GM21619 (cell line): ENCODE results near the gene PMIS2.

ENCODE experiments used
- ATAC-seq: cut with Tn5 transposase; IDR thresholded peaks from one replicate; pipeline ENCODE4 v1.9.1; 2021; ENCODE audit not compliant: unreplicated experiment

Gene PMIS2

DNA sequence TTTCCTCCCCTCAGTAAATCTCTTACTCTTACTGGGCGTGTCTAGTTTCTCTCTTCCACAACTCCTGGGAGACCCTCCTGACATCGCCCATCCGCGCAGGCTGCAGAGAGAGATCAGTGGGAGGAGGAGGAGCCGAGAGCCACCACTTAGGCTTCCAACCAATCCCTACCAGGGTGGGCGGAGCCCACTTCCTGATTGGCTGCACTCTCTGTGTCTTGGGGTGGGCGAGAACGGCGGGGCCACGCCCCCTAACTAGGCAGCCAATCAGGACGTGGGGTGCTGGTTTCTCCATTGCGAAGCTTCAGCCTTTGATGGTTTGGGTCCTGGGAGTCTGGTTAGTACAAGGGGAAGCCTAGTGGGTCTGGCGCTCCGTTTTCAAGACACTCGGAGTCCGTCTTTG is at the start of gene PMIS2:
TSS of gene PMIS2 (plus strand) at position 326 of the 400 bp plus-strand sequence. CDS start 87 bp downstream, outside the sequence.
- ATAC-seq = no peak

DNA sequence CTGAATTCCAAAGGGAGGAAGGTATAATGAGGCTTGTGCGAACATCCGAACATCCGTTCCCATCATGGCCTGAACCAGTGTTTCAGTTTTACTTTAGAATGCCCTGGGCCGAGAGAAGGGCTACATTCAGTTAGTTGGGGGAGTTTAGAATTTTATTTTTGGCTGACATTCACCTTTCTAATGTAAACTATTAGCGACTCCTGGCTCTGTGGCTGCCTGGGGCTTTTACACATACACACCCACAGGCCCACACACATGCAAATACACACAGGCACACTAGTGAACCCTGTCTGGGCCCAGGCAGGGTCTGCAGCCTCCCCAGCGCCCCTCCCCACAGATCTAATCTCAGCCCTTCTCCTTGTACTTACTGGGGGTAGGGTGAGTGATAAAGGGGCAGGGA is 46.7 kb upstream of the PMIS2 start:
- no peak for ATAC-seq

DNA sequence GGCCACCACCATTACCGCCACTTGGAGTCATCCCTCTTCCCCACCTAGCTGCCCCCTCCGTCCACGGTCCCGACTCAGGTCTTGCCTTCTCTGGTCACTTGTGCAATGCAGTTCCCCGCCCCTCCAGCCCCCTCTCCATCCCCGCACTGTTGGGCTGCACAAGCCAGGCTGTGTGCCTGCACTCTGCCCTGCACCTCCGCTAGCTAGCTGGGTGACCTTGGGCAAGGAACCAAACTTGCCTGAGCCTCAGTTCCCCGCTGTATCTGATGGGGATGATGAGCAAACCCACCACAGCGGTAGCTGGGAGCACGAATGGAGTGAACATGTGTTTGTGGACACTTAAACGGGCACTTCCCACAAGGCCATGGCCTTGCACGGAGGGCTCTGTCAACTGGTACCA is 46.1 kb upstream of the PMIS2 start:
- ATAC-seq = no peak

DNA sequence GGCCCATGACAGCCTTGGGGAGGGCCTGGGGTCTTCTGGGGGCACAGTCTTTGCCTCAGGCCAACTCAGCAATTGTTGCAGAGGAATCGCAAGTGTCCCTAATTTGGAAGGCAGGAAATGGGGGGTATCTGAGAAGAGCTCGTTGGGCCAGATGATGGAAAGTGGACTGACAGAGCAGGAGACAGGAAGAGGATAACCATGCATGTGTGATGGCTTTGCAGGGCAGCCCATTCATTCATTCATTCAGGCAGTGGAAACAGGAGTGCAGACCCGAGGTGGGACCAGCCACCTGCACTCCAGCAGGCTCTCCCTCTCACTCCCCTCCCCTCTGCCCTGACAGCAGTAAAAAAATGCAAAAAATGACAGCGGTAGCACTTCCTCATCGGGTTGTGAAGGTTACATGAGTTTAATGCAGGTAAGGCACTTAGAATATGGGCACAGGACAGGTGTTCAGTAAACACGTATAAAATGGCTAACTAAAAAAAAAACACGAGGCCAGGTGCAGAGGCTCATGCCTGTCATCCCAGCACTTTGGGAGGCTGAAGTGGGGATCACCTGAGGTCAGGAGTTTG is 45.5 kb upstream of the PMIS2 start:
- ATAC-seq = no peak

GRCh38 chr19:35542209-35542608 is 43.8 kb upstream of the PMIS2 start:
- ATAC-seq = no peak

GRCh38 chr19:35543280-35544109 is 42.5 kb upstream of the PMIS2 start:
- ATAC-seq = no peak

GRCh38 chr19:35544110-35544802 is 41.7 kb upstream of the PMIS2 start:
- ATAC-seq = no peak

- ATAC-seq = peak; percentile 66
Measured at GRCh38 chr19:35545001-35545854, 40.7 kb upstream of the PMIS2 start, which contains the start of gene TMEM147. Gene TMEM147 (plus strand): TSS chr19:35545626. CDS start chr19:35545740, 114 bp downstream.

DNA sequence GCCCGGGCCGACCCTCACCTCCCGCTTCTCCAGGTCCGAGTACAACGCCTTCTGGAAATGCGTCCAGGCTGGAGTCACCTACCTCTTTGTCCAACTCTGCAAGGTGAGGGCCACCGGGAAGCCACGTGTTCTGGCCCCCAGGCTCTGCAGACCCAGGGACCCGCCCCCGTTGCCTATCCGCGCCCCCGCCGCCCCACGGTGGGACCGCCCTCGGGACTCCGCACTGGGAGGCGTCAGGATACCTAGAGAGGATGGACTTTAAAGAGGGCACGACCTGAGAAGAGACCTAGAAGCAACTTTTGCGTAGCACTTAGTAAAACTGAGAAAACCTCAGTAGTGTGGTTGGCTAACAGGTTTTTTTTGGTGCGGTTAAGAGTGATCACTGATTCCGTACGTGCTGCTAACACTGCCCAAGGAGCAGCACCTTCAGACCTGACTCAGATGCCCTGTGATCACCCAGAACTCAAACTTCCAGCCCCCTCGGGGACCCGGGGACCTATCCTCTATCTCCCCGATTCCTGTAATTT is 40.1 kb upstream of the PMIS2 start:
- ATAC-seq = peak; percentile 37

- ATAC-seq = no peak
Measured at GRCh38 chr19:35546532-35546931, 39.4 kb upstream of the PMIS2 start.

GRCh38 chr19:35549174-35549788 is 36.7 kb upstream of the PMIS2 start:
- no peak for ATAC-seq

DNA sequence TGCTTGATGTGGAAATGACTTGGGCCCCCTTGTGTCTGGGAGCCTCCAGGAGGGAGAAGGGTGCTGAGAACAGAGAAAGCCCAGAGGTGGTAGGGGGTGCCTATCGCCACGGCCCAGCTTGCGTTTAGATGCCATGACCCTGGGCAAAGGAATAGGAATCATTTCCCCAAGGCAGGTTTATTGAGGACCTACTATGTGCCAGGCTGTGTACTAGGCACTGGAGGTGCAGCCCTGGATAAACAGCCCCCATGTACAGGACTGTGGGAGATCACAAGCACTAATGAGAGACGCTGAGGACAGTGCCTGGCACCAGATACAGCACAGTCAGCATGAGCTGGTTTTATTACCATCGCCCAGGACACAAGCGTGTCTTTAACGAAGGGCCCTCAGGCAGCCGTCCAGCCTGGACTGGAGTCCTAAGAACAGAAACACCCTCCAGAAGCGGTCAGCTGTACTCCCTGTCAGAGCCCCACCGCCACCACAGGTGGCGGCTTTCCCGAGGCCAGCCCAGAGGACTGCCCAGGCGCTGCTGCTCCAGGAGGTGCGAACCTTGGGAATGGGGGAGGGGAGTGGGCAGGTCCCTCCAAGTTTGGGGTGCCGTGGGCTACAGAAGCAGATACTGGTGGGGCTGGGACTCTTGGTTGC is 36.0 kb upstream of the PMIS2 start:
- ATAC-seq = no peak

DNA sequence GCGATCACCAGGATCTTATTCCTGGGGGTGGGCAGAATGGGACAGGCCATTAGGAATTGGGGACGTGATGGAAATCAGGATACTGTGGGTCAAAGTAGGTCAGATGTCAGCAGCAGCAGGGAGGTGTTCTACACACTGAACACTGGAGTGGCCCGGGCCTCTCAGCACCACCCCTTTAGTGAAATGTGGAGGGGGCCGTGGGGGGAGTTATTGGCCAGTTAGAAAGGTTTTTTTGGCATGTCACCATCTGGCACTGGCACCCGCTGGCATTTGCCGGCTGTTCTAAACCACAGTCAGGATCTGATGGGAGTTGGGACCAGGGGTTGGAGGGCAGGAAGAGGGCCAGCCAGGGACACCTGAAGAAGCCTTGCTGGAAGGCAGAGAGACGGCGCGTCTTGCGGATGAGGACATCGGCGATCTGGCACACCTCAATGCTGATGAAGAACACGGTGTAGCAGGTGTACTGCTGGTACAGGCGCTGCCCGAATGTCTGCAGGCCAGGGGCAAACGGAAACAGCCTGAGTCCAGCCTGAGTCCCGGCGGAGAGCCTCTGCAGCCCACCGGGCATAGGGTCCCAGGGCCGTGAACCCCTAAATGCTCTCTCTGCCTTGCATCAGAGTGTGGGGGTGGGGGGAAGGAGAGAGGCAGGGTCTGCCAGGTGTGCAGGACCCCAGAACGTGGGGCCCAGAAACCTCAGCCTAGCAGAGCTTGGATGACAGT is 34.7 kb upstream of the PMIS2 start:
- ATAC-seq = no peak

DNA sequence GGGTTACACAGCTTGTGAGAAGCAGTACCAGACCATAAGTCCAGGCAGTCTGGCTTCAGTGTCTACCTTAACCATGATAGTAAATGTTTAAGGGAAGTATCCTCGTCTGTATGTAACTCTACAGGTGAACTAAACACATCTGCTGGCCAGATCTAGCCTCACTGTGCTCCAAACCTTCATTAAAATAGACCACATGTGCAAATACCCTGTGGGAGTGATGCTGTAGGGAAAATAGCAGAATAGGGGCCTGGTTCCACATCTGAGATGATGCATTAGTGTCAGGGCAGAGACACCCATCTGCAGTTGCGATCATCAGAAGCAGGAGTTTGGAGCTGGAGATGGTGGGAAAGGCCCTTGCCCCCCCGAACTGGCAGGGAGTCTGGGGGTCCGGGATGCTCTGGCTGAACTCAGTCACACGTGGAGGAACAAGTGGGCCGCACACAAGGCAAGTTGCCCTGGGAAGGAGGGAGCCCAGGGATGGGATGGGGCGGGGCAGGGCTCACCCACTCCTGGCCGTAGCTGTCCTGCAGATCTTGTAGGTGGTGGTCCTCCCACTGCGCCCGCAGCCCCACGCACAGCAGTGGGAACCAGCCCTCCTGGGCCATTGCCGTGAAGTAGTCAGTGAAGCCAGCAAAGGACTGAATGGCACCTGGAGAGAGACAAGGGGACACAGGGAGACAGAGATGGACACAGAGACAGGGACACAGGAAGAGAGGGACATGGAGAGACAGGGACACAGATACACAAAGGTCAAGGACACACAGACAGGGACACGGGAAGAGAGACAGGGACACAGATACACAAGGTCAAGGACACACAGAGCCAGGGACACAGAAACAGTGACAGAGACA is 33.2 kb upstream of the PMIS2 start:
- no peak for ATAC-seq

GRCh38 chr19:35553385-35554000 is 32.5 kb upstream of the PMIS2 start:
- ATAC-seq = no peak

- ATAC-seq = no peak
Measured at GRCh38 chr19:35554076-35554475, 31.9 kb upstream of the PMIS2 start.

DNA sequence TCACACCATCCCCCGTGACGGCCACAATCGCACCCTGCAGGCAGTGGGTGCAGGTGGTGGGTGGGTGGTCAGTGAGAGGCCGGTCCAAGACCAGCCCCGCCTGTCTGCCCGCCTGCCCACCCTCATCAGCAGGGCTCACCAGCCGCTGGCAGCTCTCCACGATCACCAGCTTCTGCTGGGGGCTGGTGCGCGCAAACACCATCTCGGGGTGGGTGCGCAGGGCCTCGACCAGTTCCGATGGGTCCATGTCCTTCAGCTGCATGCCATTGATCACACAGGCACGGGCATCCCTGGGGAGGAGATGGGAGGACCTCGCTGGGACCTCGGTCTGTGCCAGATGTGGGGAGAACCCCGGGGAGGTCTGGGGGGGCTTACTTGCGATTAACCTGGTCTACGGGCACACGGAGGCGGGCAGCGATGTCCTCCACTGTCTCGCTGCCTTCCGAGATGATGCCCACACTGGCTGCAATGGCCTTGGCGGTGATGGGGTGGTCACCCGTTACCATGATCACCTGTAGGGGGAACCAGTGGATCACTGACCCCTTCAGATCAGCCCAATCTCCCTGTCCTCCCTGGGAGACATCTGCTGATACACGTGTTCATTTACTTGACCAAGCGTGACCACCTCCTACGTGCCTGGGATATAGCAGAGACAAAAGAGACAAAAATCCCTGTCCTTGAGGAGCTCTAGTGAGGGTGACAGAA is 30.5 kb upstream of the PMIS2 start:
- ATAC-seq = no peak
